AG04450 (cell line): ENCODE measurements around the gene HNRNPH2. TPM values are rescaled to one million over a fixed set of nuclear protein-coding genes. Genes with fewer than 3 reads are reported as not detected.

Source experiments
- CTCF ChIA-PET: fragments of 300-600, 350-600 bp; formaldehyde crosslinking; extraction: SDS; loops from one replicate; lab custom pipeline; 2022; ENCODE audit warnings: antibody characterized with exemption, inconsistent platforms; lab: Charles Lee
- POLR2A ChIA-PET: fragments of 350-600 bp; formaldehyde crosslinking; extraction: SDS; loops from one replicate; lab custom pipeline; 2021; ENCODE audit warnings: antibody characterized with exemption, inconsistent platforms; lab: Yijun Ruan, JAX
- DNase-seq: peaks from one replicate; pipeline ENCODE4 v3.0.0-alpha.2; 2011; ENCODE audit warnings: low read depth, low spot score
- H3K27ac ChIP-seq: one replicate; pipeline ENCODE4 v1.5.1; 2012; ENCODE audit warnings: low read depth, low read length, control low read depth
- H3K27me3 ChIP-seq: one replicate; pipeline ENCODE4 v1.6.0; 2012; ENCODE audit warnings: low read length; ENCODE audit not compliant: control insufficient read depth, insufficient read depth
- H3K4me3 ChIP-seq: 2 replicates; pipeline ENCODE4 v1.5.1; 2011; ENCODE audit warnings: mild to moderate bottlenecking, low read depth, low read length, control low read depth
- H3K9me3 ChIP-seq: 2 replicates; pipeline ENCODE4 v1.5.1; 2012; ENCODE audit warnings: low read length; ENCODE audit not compliant: control insufficient read depth, insufficient read depth
- CTCF ChIP-seq: IDR thresholded peaks from 2 replicates; pipeline ENCODE4 v1.5.1; 2011; ENCODE audit warnings: low read depth, low read length, control low read depth, inconsistent platforms
- polyA plus RNA-seq: library from polyadenylated mRNA; depleted of rRNA; stranded (reverse); fragments of >200 nt; gene quantifications from 2 replicates; pipeline ENCODE4 v1.2.3, GENCODE V29; 2011

HNRNPH2 gene
- polyA plus RNA-seq, 1 experiment: 64.8 TPM

GRCh38 chrX:101429934-101430333 lies 21.9 kb downstream of the HNRNPH2 start:
- no peaks in the 10 kb centered on the region for H3K9me3 ChIP-seq
- POLR2A ChIA-PET: no interaction called here
- TF ChIP-seq CTCF: no peak
- H3K27ac ChIP-seq: no peak overlapping the region
- no peak overlapping the region for H3K4me3 ChIP-seq
- CTCF ChIA-PET: no interaction called here
- no peaks in the 10 kb centered on the region for H3K27me3 ChIP-seq
- no peak for DNase-seq

- Histone ChIP-seq H3K9me3 (no peaks in the 10 kb centered on the region), H3K27me3 (no peaks in the 10 kb centered on the region), H3K27ac (no peak overlapping the region), H3K4me3 (no peak overlapping the region)
- no peak for TF ChIP-seq CTCF
- no peak for DNase-seq
- CTCF ChIA-PET: no interaction called here
- POLR2A ChIA-PET: no interaction called here
Measured at GRCh38 chrX:101430457-101431078, 22.5 kb downstream of the HNRNPH2 start.

GRCh38 chrX:101442085-101442484 lies 34.1 kb downstream of the HNRNPH2 start:
- no peak for TF ChIP-seq CTCF

GRCh38 chrX:101449279-101449678 lies 41.3 kb downstream of the HNRNPH2 start:
- DNase-seq: no peak
- Histone ChIP-seq H3K9me3 (no peaks in the 10 kb centered on the region), H3K27ac (no peak overlapping the region), H3K4me3 (no peak overlapping the region), H3K27me3 (no peaks in the 10 kb centered on the region)
- ChIA-PET POLR2A (no interaction called here), CTCF (no interaction called here)
- no peak for TF ChIP-seq CTCF

More at GRCh38 chrX:101442085-101442484, 34.1 kb downstream of the HNRNPH2 start:
- CTCF ChIA-PET: no interaction called here
- POLR2A ChIA-PET: no interaction called here
- no peak for DNase-seq
- Histone ChIP-seq H3K9me3 (no peaks in the 10 kb centered on the region), H3K4me3 (no peak overlapping the region), H3K27me3 (no peaks in the 10 kb centered on the region), H3K27ac (no peak overlapping the region)

GRCh38 chrX:101450085-101450484 lies 42.1 kb downstream of the HNRNPH2 start:
- Histone ChIP-seq H3K9me3 (no peaks in the 10 kb centered on the region), H3K27me3 (no peaks in the 10 kb centered on the region), H3K4me3 (no peak overlapping the region), H3K27ac (no peak overlapping the region)
- POLR2A ChIA-PET: no interaction called here
- CTCF ChIA-PET: interaction anchor here (0.7 kb wide), 1 partner anchor 34 kb away, joined by 5 read pairs; no protein-coding TSS in a partner anchor
- no peak for TF ChIP-seq CTCF
- DNase-seq: no peak
